ENCODE results near the gene UBP1.

DNA sequence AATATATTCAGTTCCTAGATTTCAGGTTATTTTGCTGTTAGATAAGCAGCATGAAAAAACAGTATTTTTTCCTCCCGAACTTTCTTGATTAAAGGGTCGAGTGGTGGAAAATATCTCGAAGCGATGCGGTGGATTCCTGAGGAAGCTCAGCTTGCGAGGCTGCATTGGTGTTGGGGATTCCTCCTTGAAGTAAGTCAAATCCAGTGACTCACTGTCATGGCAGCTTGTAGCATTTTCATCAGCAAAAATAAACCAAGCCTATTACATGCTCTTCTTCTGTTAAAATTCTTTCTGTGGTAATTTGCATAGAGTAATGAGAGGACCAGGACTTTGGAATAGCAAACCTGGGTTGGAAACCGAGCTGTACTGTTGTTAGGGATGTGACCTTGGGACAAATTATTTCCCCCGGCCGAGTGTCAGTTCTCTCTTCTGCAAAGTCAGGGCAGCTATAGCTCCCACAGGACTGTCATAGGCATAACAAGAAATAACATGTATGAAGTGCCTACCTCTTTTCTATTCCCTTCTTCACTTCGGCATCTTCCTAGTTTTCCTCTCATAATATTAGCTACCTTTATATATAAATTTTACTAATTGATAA lies 75.6 kb downstream of the UBP1 start:
- TF ChIP-seq CTCF (conservative IDR thresholded peaks at IDR 0.05 in 1 of 2, IDR thresholded peaks at IDR 0.05 in 1 of 2; ENCODE audit: low read depth in 1 of 2, low read length in 2 of 2) (no peak), EZH2 (IDR thresholded peaks at IDR 0.05; ENCODE audit: low read length, missing control alignments) (no peak)

Measured in fibroblast of lung (primary cell).